ENCODE results near the gene DUSP19. TPM values are rescaled to one million over a fixed set of nuclear protein-coding genes. Genes with fewer than 3 reads are reported as not detected.

Gene DUSP19
- total and polyA plus RNA-seq, 2 of the 13 experiments (the other 11 are each of a cell fraction or from before 2014, with no cell fraction given): 1.3 to 1.9 TPM

- TF ChIP-seq ZNF558 (CRISPR knock-in tag; IDR thresholded peaks at IDR 0.05; ENCODE audit: borderline replicate concordance): no peak
- TF ChIP-seq ZNF687 (CRISPR knock-in tag; IDR thresholded peaks at IDR 0.05): peak; percentile 70
- peak; percentile 84 for TF ChIP-seq ZBTB38 (CRISPR knock-in tag; IDR thresholded peaks at IDR 0.05)
- no peak for TF ChIP-seq ARHGAP35 (CRISPR knock-in tag; IDR thresholded peaks at IDR 0.05; ENCODE audit: borderline replicate concordance)
- TF ChIP-seq HNF4G (IDR thresholded peaks at IDR 0.05; ENCODE audit: borderline replicate concordance, low read depth, low read length): no peak
- TF ChIP-seq HNF4G (CRISPR knock-in tag; IDR thresholded peaks at IDR 0.05; ENCODE audit: borderline replicate concordance, low read depth): no peak
- TF ChIP-seq EED (CRISPR knock-in tag; IDR thresholded peaks at IDR 0.05): no peak
- TF ChIP-seq SPEN (CRISPR knock-in tag; IDR thresholded peaks at IDR 0.05; ENCODE audit: low read depth): no peak; the same call in 1 of the 2 replicates
- TF ChIP-seq KLF12 (CRISPR knock-in tag; IDR thresholded peaks at IDR 0.05; ENCODE audit: borderline replicate concordance): no peak
- TF ChIP-seq TEAD3 (CRISPR knock-in tag; optimal IDR thresholded peaks at IDR 0.05; ENCODE audit: borderline replicate concordance): peak; percentile 73
- TF ChIP-seq ZNF773 (CRISPR knock-in tag; IDR thresholded peaks at IDR 0.05; ENCODE audit: borderline replicate concordance): no peak
- TF ChIP-seq, protein P1, sequence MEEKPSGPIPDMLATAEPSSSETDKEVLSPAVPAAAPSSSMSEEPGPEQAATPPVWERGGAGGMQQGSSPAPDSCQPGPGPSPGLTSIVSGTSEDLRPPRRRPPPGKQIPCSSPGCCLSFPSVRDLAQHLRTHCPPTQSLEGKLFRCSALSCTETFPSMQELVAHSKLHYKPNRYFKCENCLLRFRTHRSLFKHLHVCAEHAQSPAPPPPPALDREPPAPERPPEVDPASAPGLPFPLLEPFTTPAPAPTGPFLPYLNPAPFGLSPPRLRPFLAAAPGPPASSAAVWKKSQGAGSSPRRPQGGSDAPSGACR (CRISPR knock-in tag; IDR thresholded peaks at IDR 0.05): no peak
- no peak for TF ChIP-seq HOXD1 (CRISPR knock-in tag; IDR thresholded peaks at IDR 0.05)
- TF ChIP-seq ZBTB2 (CRISPR knock-in tag; IDR thresholded peaks at IDR 0.05; ENCODE audit: low read depth): no peak
- TF ChIP-seq ZNF609 (CRISPR knock-in tag; IDR thresholded peaks at IDR 0.05; ENCODE audit: borderline replicate concordance): no peak
- TF ChIP-seq ZNF337 (CRISPR knock-in tag; IDR thresholded peaks at IDR 0.05; ENCODE audit: borderline replicate concordance, low read depth): no peak
- TF ChIP-seq SIN3A (IDR thresholded peaks at IDR 0.05; ENCODE audit: borderline replicate concordance, low read depth, low read length): no peak
Measured at GRCh38 chr2:183070942-183071844, 7.4 kb upstream of the DUSP19 start (continued).
